Coronary artery (tissue), 2 donors: ENCODE data around the gene VTI1A.

ENCODE experiments used
- DNase-seq: peaks from one replicate; pipeline ENCODE4 v3.0.0-alpha.2; 2017; ENCODE audit warnings: low spot score
- H3K27ac ChIP-seq, 2 donors: fragments of 200-600 bp; sonication (generic); one replicate each; pipeline ENCODE4 v1.5.1; 2016 to 2019
- H3K4me3 ChIP-seq: fragments of 200-600 bp; sonication (generic); 2 replicates; pipeline ENCODE4 v1.5.1; 2016; ENCODE audit warnings: mild to moderate bottlenecking, moderate library complexity
- CTCF ChIP-seq: fragments of 200-600 bp; sonication (generic); IDR thresholded peaks from one replicate; pipeline ENCODE4 v1.5.1; 2019; ENCODE audit warnings: antibody characterized with exemption

Gene VTI1A

DNA sequence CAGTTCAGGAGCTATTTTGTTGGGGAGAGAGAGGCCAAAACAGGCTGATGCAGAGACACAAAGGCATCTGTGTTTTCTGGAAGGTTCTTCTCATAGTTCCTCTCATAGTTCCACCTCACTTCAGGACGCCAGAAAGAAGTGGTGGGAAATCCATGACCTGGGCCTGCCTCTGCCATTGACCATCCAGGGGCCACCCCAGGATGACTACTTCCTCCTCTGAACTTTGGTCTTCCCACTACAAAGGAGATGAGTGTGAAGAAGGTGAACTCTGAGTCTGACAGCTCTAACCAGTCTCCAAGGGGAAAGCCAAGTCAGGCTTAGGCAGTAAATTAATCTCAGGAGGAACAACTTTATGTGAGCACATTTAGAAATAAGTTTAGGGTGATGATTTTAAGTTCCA is 327.2 kb downstream of the VTI1A start:
- H3K27ac ChIP-seq: no peak overlapping the region
- DNase-seq: no peak
- TF ChIP-seq CTCF: no peak
- no peak overlapping the region for H3K4me3 ChIP-seq

DNA sequence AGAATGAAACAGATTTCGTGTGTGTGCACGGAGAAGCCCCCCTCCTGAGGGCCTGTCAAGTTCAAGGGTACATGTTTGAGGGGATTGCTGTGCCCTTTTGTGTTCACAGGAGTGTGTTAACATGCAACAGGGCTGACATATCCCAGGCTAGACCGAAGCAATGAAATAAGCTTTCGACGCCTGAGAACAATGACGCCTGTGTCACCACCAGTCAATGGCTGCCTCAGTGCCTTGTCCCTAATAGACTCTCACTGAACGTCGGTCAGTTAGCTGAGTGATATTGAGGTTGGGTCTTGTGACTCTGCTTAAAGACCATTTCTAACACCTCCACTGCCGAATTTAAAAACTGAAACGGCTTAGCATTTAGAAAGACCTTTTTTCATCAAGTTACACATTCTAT is 327.8 kb downstream of the VTI1A start:
- H3K27ac ChIP-seq: no peak overlapping the region
- TF ChIP-seq CTCF: no peak

DNA sequence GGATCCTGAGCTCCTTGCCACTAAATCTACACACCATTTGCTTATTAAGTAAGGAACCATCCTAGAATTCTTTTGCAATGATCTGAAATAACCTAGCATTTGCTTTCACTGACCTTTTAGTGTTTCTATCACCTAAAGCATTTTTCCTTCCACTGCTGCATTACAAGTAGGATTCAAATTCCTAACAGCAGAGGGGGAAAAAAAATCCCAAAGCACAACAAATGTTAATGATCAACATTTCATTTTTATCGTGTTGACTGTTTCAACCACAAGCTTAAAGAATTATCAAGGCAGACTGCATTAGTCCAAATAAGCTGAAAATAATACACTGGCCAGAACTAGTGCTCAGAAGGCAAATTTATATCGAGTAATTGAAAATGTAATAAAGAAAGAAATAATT is 328.4 kb downstream of the VTI1A start:
- Histone ChIP-seq H3K27ac (no peak overlapping the region), H3K4me3 (no peak overlapping the region)
- TF ChIP-seq CTCF: no peak
- DNase-seq: no peak

More for the DNA sequence above, 327.8 kb downstream of the VTI1A start:
- no peak for DNase-seq
- no peak overlapping the region for H3K4me3 ChIP-seq

DNA sequence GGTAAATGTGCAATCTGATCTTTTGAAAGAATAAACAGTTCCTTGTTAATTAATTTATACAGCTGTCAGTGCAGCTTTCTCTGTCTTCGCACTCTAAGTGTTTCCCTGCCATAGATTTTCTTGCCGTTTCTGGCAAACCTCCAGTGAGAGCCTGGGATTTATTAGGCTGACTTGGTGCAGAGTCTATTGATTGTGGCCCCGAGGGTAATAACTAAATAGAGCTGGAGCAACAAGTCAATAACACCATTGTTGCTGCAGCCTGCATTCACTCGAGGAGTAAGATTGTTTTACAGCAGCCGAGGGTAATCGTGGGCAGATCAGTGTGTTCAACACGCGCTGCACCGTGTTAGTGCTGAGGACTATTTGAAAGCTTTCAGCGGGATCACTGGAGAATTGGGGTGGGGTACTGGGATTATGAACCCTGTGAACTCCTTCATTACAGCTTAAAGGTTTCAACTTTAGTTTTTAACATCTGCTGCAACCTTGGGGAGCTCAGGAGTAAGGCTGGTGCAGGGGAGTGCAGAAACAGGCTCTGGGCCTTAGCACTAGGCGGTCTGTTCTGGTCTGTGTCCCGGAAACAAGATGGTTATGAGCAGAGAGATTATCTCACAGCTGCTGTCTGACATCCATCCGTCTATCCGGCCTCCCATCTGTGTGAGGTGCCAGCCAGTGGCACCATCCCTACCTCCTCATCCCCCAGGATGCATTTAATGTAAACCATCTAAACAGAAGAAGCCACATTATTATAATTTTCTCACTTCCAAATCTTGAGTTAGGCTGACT is 329.1 kb downstream of the VTI1A start:
- DNase-seq: no peak
- Histone ChIP-seq H3K4me3 (no peak overlapping the region), H3K27ac (no peak overlapping the region)
- no peak for TF ChIP-seq CTCF

DNA sequence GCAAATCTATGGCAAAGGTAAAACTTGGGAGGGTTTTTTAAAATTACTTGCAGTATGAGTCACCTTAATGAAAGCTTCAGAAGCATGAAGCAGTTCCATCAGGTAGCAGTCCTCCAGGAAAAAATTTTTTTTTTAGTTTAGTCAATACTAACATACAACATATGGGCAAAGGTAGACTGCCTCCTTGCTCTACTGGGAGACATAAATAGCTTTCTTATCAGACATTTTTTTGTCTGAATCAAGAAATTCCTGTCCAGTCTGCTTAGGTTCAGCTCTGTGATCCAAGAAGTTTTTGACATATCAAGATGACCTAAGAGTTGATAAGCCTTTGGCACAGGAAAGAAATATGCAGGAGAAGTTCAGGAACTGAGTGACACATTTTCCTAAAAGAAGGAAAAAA is 331.6 kb downstream of the VTI1A start:
- no peak for TF ChIP-seq CTCF
- no peak overlapping the region for H3K4me3 ChIP-seq
- no peak for DNase-seq
- H3K27ac ChIP-seq: no peak overlapping the region

GRCh38 chr10:112779025-112779770 is 332.2 kb downstream of the VTI1A start:
- Histone ChIP-seq H3K27ac (no peak overlapping the region), H3K4me3 (no peak overlapping the region)
- DNase-seq: no peak
- TF ChIP-seq CTCF: no peak
